IMR-90 (cell line): Measurements from ENCODE around the gene UBASH3A. TPM values are rescaled to one million over a fixed set of nuclear protein-coding genes. Genes with fewer than 3 reads are reported as not detected.

Experiments used
- ATAC-seq: fragments of 200-7000 bp; cut with Tn5 transposase; 2 replicates; pipeline ENCODE4 v1.9.1; 2020; ENCODE audit warnings: low read depth, mild to moderate bottlenecking, moderate library complexity
- BruUV-seq: library from RNA; stranded (reverse); fragments of 400-500 nt; replicated peaks from 2 replicates; lab custom pipeline; 2021; lab: Mats Ljungman, UMichigan
- CTCF ChIA-PET: fragments of 300-600 bp; formaldehyde crosslinking; extraction: SDS; loops from one replicate; lab custom pipeline; 2021; ENCODE audit warnings: antibody characterized with exemption; lab: Yijun Ruan, JAX
- POLR2A ChIA-PET: fragments of 300-600 bp; sonication (Branson Sonifier 250); formaldehyde crosslinking; loops from one replicate; lab custom pipeline; 2022; ENCODE audit warnings: antibody characterized with exemption; ENCODE audit not compliant: unreplicated experiment; lab: Charles Lee
- DNase-seq: peaks from one replicate; pipeline ENCODE4 v3.0.0; 2013
- H2AFZ ChIP-seq: replicated peaks from 2 replicates; pipeline ENCODE3; 2013; ENCODE audit warnings: low read length, mild to moderate bottlenecking; ENCODE audit not compliant: poor library complexity
- H2AK5ac ChIP-seq: 2 replicates; pipeline ENCODE4 v1.6.1; 2013; ENCODE audit warnings: low read depth, low read length, inconsistent platforms
- H2AK9ac ChIP-seq: replicated peaks from 2 replicates; pipeline ENCODE3; 2013; ENCODE audit warnings: mild to moderate bottlenecking, low read depth, low read length, moderate library complexity; ENCODE audit not compliant: poor library complexity
- H2BK120ac ChIP-seq: 2 replicates; pipeline ENCODE4 v1.6.1; 2013; ENCODE audit warnings: low read depth, low read length, inconsistent platforms
- H2BK15ac ChIP-seq: 3 replicates; pipeline ENCODE4 v1.6.1; 2013; ENCODE audit warnings: low read depth, low read length, inconsistent platforms
- H2BK20ac ChIP-seq: 2 replicates; pipeline ENCODE4 v1.6.1; 2013; ENCODE audit warnings: low read depth, mild to moderate bottlenecking, inconsistent platforms, low read length, moderate library complexity
- H2BK5ac ChIP-seq: 2 replicates; pipeline ENCODE4 v1.6.1; 2013; ENCODE audit warnings: mild to moderate bottlenecking, low read depth, low read length, inconsistent platforms; ENCODE audit not compliant: poor library complexity, severe bottlenecking
- H3K14ac ChIP-seq: replicated peaks from 2 replicates; pipeline ENCODE4 v1.6.1; 2013; ENCODE audit warnings: low read depth, low read length, inconsistent platforms
- H3K18ac ChIP-seq: 2 replicates; pipeline ENCODE4 v1.6.1; 2013; ENCODE audit warnings: low read depth, low read length, control low read depth
- H3K23ac ChIP-seq: 2 replicates; pipeline ENCODE4 v1.6.1; 2013; ENCODE audit warnings: low read depth, low read length, inconsistent platforms
- H3K27ac ChIP-seq: 2 replicates; pipeline ENCODE4 v1.5.1; 2013; ENCODE audit warnings: mild to moderate bottlenecking, control low read depth, low read length; ENCODE audit not compliant: insufficient read depth
- H3K27me3 ChIP-seq: 2 replicates; pipeline ENCODE4 v1.6.1; 2013; ENCODE audit warnings: low read length; ENCODE audit not compliant: control insufficient read depth, insufficient read depth
- H3K36me3 ChIP-seq: 2 replicates; pipeline ENCODE4 v1.6.1; 2013; ENCODE audit warnings: low read length, mixed read lengths; ENCODE audit not compliant: control insufficient read depth, insufficient read depth
- H3K4ac ChIP-seq: 2 replicates; pipeline ENCODE4 v1.6.1; 2013; ENCODE audit warnings: low read depth, low read length, inconsistent platforms
- H3K4me1 ChIP-seq: 2 replicates; pipeline ENCODE4 v1.6.1; 2013; ENCODE audit warnings: low read length, mixed read lengths; ENCODE audit not compliant: control insufficient read depth, insufficient read depth
- H3K4me2 ChIP-seq: 2 replicates; pipeline ENCODE4 v1.6.1; 2013; ENCODE audit warnings: low read depth, mild to moderate bottlenecking, control low read depth, low read length, moderate library complexity
- H3K4me3 ChIP-seq: 2 replicates; pipeline ENCODE4 v1.5.1; 2013; ENCODE audit warnings: low read depth, mild to moderate bottlenecking, control low read depth, low read length, moderate library complexity; ENCODE audit not compliant: insufficient read depth
- H3K56ac ChIP-seq: 2 replicates; pipeline ENCODE4 v1.6.1; 2013; ENCODE audit warnings: low read length, inconsistent platforms; ENCODE audit not compliant: insufficient read depth; ENCODE audit errors: extremely low read depth
- H3K79me1 ChIP-seq, 2 experiments: 2 replicates each; pipeline ENCODE4 v1.6.1; 2013; ENCODE audit warnings: low read length in 2 of 2, inconsistent platforms in 1 of 2, low read depth in 1 of 2
- H3K9ac ChIP-seq: 2 replicates; pipeline ENCODE4 v1.6.1; 2013; ENCODE audit warnings: low read depth, low read length, control low read depth
- H3K9me1 ChIP-seq: 2 replicates; pipeline ENCODE4 v1.6.1; 2013; ENCODE audit warnings: low read length, inconsistent platforms; ENCODE audit not compliant: insufficient read depth
- H3K9me3 ChIP-seq: 2 replicates; pipeline ENCODE4 v1.6.1; 2013; ENCODE audit warnings: low read length; ENCODE audit not compliant: control insufficient read depth, insufficient read depth
- H4K20me1 ChIP-seq: 2 replicates; pipeline ENCODE4 v1.6.1; 2013; ENCODE audit warnings: low read length, inconsistent platforms; ENCODE audit not compliant: insufficient read depth
- H4K5ac ChIP-seq: 2 replicates; pipeline ENCODE4 v1.6.1; 2013; ENCODE audit warnings: mild to moderate bottlenecking, low read depth, low read length, control low read depth
- H4K8ac ChIP-seq, 2 experiments: 2 replicates each; pipeline ENCODE4 v1.6.1; 2013; ENCODE audit warnings: low read depth in 2 of 2, low read length in 2 of 2, control low read depth in 1 of 2, inconsistent platforms in 1 of 2
- H4K91ac ChIP-seq: 2 replicates; pipeline ENCODE4 v1.6.1; 2013; ENCODE audit warnings: low read depth, low read length, inconsistent platforms; ENCODE audit not compliant: insufficient read depth
- BHLHE40 ChIP-seq: fragments of 150-350 bp; IDR thresholded peaks from 2 replicates; pipeline ENCODE4 v1.6.1; 2016; ENCODE audit warnings: mild to moderate bottlenecking, low read depth, low read length
- CEBPB ChIP-seq: IDR thresholded peaks from 2 replicates; pipeline ENCODE4 v1.6.1; 2012; ENCODE audit warnings: low read depth, low read length, improper control_type of control experiment
- CHD1 ChIP-seq: IDR thresholded peaks from 2 replicates; pipeline ENCODE4 v1.6.1; 2012; ENCODE audit warnings: low read depth, low read length, improper control_type of control experiment
- FOS ChIP-seq: fragments of 150-350 bp; IDR thresholded peaks from 2 replicates; pipeline ENCODE4 v1.6.1; 2016; ENCODE audit warnings: low read depth, low read length
- MAFK ChIP-seq: IDR thresholded peaks from 2 replicates; pipeline ENCODE4 v1.6.1; 2012; ENCODE audit warnings: low read depth, low read length, improper control_type of control experiment
- MAZ ChIP-seq: IDR thresholded peaks from 2 replicates; pipeline ENCODE4 v1.6.1; 2012; ENCODE audit warnings: low read depth, mild to moderate bottlenecking, low read length, improper control_type of control experiment, moderate library complexity, borderline replicate concordance
- MXI1 ChIP-seq: IDR thresholded peaks from 2 replicates; pipeline ENCODE4 v1.6.1; 2012; ENCODE audit warnings: low read depth, mild to moderate bottlenecking, low read length, moderate library complexity, borderline replicate concordance
- NFE2L2 ChIP-seq: fragments of 150-350 bp; IDR thresholded peaks from 2 replicates; pipeline ENCODE4 v1.6.1; 2016; ENCODE audit warnings: low read depth, mild to moderate bottlenecking, low read length
- POLR2A ChIP-seq: IDR thresholded peaks from 2 replicates; pipeline ENCODE4 v1.6.1; 2012; ENCODE audit warnings: mild to moderate bottlenecking, low read depth, low read length
- RCOR1 ChIP-seq: IDR thresholded peaks from 2 replicates; pipeline ENCODE4 v1.6.1; 2012; ENCODE audit warnings: mild to moderate bottlenecking, low read length, improper control_type of control experiment; ENCODE audit not compliant: insufficient replicate concordance
- RFX5 ChIP-seq: IDR thresholded peaks from 2 replicates; pipeline ENCODE4 v1.8.0; 2012; ENCODE audit warnings: low read depth, mild to moderate bottlenecking, low read length, moderate library complexity
- SMC3 ChIP-seq: fragments of 150-350 bp; IDR thresholded peaks from 2 replicates; pipeline ENCODE4 v1.6.1; 2016; ENCODE audit warnings: low read depth, mild to moderate bottlenecking, antibody characterized with exemption, low read length, moderate library complexity
- WGBS, 2 experiments: methylation state at CpG; one replicate each; pipeline versions ENCODE4 v1.1.5 to v1.1.7; 2013; ENCODE audit warnings: missing lambda C conversion rate in 2 of 2; ENCODE audit not compliant: insufficient read length in 1 of 2; ENCODE audit errors: extremely low coverage in 2 of 2; 5-methylcytosine and 5-hydroxymethylcytosine counted together
- dilution Hi-C: fragments of 300-500 bp; cut with HindIII; formaldehyde crosslinking; loops from one replicate; pipeline ENCODE4 v1.14.3; 2018; ENCODE audit warnings: low sequenced_read_pairs; ENCODE audit not compliant: unreplicated experiment
- in situ Hi-C: fragments of 300-500 bp; cut with MboI; formaldehyde crosslinking; loops from 3 replicates; pipeline ENCODE4 v1.14.3; 2019; ENCODE audit warnings: low sequenced_read_pairs, inconsistent platforms, mixed read lengths
- intact Hi-C: fragments of 100-400 bp; cut with micrococcal nuclease; formaldehyde crosslinking; loops from 2 replicates; pipeline ENCODE4 v1.10.0; 2022
- polyA plus RNA-seq, 3 experiments: library from polyadenylated mRNA; depleted of rRNA; stranded (reverse); fragments of >200 nt; gene quantifications; 2 replicates each; pipeline ENCODE4 v1.2.3, GENCODE V29; 2012; ENCODE audit warnings: low replicate concordance in 1 of 3
- total RNA-seq: library from RNA; depleted of rRNA; stranded (reverse); fragments of >200 nt; gene quantifications from 2 replicates; pipeline ENCODE4 v1.2.3, GENCODE V29; 2012
- TF ChIP-seq, protein P1 (sequence below): fragments of 150-350 bp; IDR thresholded peaks from 2 replicates; pipeline ENCODE4 v1.6.1; 2016; ENCODE audit warnings: low read depth, mild to moderate bottlenecking, low read length, moderate library complexity, borderline replicate concordance

UBASH3A gene
- total and polyA plus RNA-seq, 2 of the 4 experiments (the other 2 are of a cell fraction), result not detected

GRCh38 chr21:42395302-42395701 lies 8.4 kb upstream of the UBASH3A start:
- H2BK15ac ChIP-seq, result no peak overlapping the region
- H3K4me2 ChIP-seq, result no peak overlapping the region
- WGBS, 2 experiments, result no CpG with 5 or more reads among the region's 11 CpGs
- no peaks in the 10 kb centered on the region for H3K9me3 ChIP-seq
- H4K8ac ChIP-seq, result no peak overlapping the region
- no TSS peak for BruUV-seq
- H3K14ac ChIP-seq, result no peak overlapping the region
- ATAC-seq (no peak), DNase-seq (no peak)
- intact Hi-C loops (no loop called here), in situ Hi-C loops (no loop called here), dilution Hi-C loops (no loop called here)
- H2AK5ac ChIP-seq, result no peak overlapping the region
- POLR2A ChIA-PET, result no interaction called here
- H4K91ac ChIP-seq, result no peak overlapping the region
- no peak overlapping the region for H3K23ac ChIP-seq
- no peak overlapping the region for H3K9ac ChIP-seq
- TF ChIP-seq SMC3 (no peak), POLR2A (no peak), CHD1 (no peak), MAFK (no peak), CEBPB (no peak), MAZ (no peak), RFX5 (no peak), FOS (no peak), BHLHE40 (no peak), MXI1 (no peak), RCOR1 (no peak), NFE2L2 (no peak)
- TF ChIP-seq, protein P1, sequence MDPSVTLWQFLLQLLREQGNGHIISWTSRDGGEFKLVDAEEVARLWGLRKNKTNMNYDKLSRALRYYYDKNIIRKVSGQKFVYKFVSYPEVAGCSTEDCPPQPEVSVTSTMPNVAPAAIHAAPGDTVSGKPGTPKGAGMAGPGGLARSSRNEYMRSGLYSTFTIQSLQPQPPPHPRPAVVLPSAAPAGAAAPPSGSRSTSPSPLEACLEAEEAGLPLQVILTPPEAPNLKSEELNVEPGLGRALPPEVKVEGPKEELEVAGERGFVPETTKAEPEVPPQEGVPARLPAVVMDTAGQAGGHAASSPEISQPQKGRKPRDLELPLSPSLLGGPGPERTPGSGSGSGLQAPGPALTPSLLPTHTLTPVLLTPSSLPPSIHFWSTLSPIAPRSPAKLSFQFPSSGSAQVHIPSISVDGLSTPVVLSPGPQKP, result no peak
- no peak overlapping the region for H2AFZ ChIP-seq
- H3K4me3 ChIP-seq, result no peak overlapping the region
- CTCF ChIA-PET, result no interaction called here
- H3K79me1 ChIP-seq, result no peaks in the 10 kb centered on the region
- H4K5ac ChIP-seq, result no peak overlapping the region
- H2BK120ac ChIP-seq, result no peak overlapping the region
- H2BK20ac ChIP-seq, result no peak overlapping the region
- no peak overlapping the region for H2AK9ac ChIP-seq
- no peak overlapping the region for H3K56ac ChIP-seq
- no peak overlapping the region for H3K4ac ChIP-seq
- no peak overlapping the region for H2BK5ac ChIP-seq
- no peaks in the 10 kb centered on the region for H4K20me1 ChIP-seq
- no peaks in the 10 kb centered on the region for H3K4me1 ChIP-seq
- peaks cover 21% of the 10 kb centered on the region for H3K27me3 ChIP-seq
- no peaks in the 10 kb centered on the region for H3K9me1 ChIP-seq
- no peaks in the 10 kb centered on the region for H3K36me3 ChIP-seq
- H3K27ac ChIP-seq, result no peak overlapping the region
- no peak overlapping the region for H3K18ac ChIP-seq
